ENCODE data around the gene PCDHGA5.

Gene PCDHGA5

DNA sequence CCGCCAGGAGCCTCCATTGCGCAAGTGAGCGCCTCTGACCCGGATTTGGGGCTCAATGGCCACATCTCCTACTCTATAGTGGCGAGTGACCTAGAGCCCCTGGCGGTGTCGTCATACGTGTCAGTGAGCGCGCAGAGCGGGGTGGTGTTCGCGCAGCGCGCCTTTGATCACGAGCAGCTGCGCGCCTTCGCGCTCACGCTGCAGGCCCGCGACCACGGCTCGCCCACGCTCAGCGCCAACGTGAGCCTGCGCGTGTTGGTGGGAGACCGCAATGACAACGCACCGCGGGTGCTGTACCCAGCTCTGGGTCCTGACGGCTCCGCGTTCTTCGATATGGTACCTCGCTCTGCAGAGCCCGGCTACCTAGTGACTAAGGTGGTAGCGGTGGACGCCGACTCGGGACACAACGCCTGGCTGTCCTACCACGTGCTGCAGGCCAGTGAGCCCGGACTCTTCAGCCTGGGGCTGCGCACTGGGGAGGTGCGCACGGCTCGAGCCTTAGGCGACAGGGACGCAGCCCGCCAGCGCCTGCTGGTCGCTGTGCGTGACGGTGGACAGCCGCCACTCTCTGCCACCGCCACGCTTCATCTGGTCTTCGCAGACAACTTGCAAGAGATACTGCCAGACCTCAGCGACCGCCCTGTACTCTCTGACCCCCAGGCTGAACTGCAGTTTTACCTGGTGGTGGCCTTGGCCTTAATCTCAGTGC is 45.8 kb downstream of the PCDHGA5 start:
- Histone ChIP-seq H3K14ac (ENCODE audit: low read length) (no peak overlapping the region), H2BK15ac (ENCODE audit: low read length) (no peak overlapping the region), H4K91ac (ENCODE audit: low read depth, low read length, poor library complexity) (no peak overlapping the region), H3K9me3 (replicated peaks in 1 of 2; ENCODE audit: control insufficient read depth in 2 of 2, insufficient read depth in 1 of 2, low read depth in 1 of 2, low read length in 2 of 2) (peaks cover 51 to 93% of the 10 kb centered on the region in 2 donors), H3K4me2 (ENCODE audit: insufficient read depth, low read length, poor library complexity, severe bottlenecking) (no peak overlapping the region), H3K27me3 (ENCODE audit: control insufficient read depth in 3 of 3, insufficient read depth in 3 of 3, low read depth in 1 of 3, low read length in 3 of 3) (no peaks in the 10 kb centered on the region), H3K79me1 (ENCODE audit: low read depth, low read length) (no peaks in the 10 kb centered on the region), H3K4ac (ENCODE audit: low read length) (no peak overlapping the region), H2BK5ac (ENCODE audit: low read length) (no peak overlapping the region), H3K18ac (ENCODE audit: low read length) (no peak overlapping the region), H3K4me3 (ENCODE audit: low read length in 2 of 2) (no peak overlapping the region), H3K36me3 (replicated peaks in 1 of 2; ENCODE audit: control insufficient read depth in 2 of 2, insufficient read depth in 2 of 2, low read length in 2 of 2) (peaks cover 17 to 35% of the 10 kb centered on the region in 2 donors), H3K27ac (replicated peaks; ENCODE audit: low read length) (no peak overlapping the region), H3K9ac (ENCODE audit: low read depth, low read length, poor library complexity) (no peak overlapping the region), H2BK120ac (ENCODE audit: low read depth, low read length) (no peak overlapping the region), H3K4me1 (ENCODE audit: control insufficient read depth in 2 of 2, insufficient read depth in 1 of 2, low read depth in 1 of 2, low read length in 2 of 2) (no peaks in the 10 kb centered on the region), H2BK12ac (ENCODE audit: low read length) (no peak overlapping the region), H3K23ac (ENCODE audit: low read depth, low read length, poor library complexity) (no peak overlapping the region), H2AK5ac (ENCODE audit: low read depth, low read length) (no peak overlapping the region), H4K8ac (ENCODE audit: low read depth, low read length) (no peak overlapping the region), H2AFZ (ENCODE audit: low read length) (no peak overlapping the region)
- DNase-seq (ENCODE audit: low spot score), result no peak
- no CpG with 5 or more reads among the region's 64 CpGs for WGBS, 2 donors (ENCODE audit: extremely low coverage in 2 of 2, insufficient read length in 2 of 2, insufficient replicate concordance in 1 of 2)

DNA sequence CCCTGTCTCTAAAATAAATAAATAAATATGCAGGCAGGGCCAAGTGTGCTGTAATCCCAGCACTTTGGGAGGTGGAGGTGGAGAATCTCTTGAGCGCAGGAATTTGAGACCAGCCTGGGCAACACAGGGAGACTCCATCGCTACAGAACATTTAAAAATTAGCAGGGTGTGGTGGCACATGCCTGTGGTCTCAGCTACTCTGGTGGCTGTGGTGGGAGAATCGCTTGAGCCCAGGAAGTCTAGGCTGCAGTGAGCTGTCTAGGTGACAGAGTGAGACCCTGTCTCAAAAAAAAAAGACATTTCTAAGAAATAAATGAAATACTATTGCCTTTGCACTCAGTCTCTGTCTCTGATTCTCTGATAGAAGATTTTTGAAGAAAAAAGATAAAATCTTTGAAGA is 47.6 kb downstream of the PCDHGA5 start:
- no peak overlapping the region for H3K4me3 ChIP-seq (ENCODE audit: low read length in 2 of 2)
- no peak overlapping the region for H4K8ac ChIP-seq (ENCODE audit: low read depth, low read length)

DNA sequence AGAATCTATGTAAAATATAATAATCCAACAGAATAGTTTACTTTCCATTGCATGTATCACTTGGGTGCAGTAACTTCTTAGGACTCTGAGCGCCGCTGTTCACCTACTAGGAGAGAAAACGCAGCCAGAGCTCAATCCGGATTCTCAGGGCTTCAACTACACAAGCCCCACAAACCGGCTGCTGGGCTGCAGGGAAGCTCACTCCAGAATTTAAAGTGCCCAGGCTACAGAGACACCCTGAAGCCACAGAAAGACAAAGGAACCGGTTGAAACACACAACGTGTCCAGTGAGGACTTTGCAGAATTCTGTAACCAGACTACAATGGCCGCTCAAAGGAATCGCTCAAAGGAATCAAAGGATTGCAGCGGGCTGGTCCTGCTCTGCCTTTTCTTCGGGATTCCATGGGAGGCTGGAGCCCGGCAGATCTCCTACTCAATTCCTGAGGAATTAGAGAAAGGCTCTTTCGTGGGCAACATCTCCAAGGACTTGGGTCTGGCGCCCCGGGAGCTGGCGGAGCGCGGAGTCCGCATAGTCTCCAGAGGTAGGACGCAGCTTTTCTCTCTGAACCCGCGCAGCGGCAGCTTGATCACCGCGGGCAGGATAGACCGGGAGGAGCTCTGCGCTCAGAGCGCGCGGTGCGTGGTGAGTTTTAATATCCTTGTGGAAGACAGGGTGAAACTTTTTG is 49.0 kb downstream of the PCDHGA5 start, which contains the start of gene PCDHGA10:
Gene PCDHGA10 (plus strand): TSS at position 134 of the 686 bp plus-strand sequence. CDS start 189 bp downstream, at position 323.
- DNase-seq (ENCODE audit: low spot score), result peak; percentile 18
- Histone ChIP-seq H3K4me3 (ENCODE audit: low read length in 2 of 2) (peak within 1 kb of the TSS; percentile 49 to 70), H3K14ac (ENCODE audit: low read length) (no peak within 1 kb of the TSS), H4K91ac (ENCODE audit: low read depth, low read length, poor library complexity) (no peak within 1 kb of the TSS), H2BK15ac (ENCODE audit: low read length) (no peak within 1 kb of the TSS), H3K4me1 (ENCODE audit: control insufficient read depth in 2 of 2, insufficient read depth in 1 of 2, low read depth in 1 of 2, low read length in 2 of 2) (no peaks in the 10 kb centered on the region), H3K4me2 (ENCODE audit: insufficient read depth, low read length, poor library complexity, severe bottlenecking) (no peak within 1 kb of the TSS), H3K36me3 (replicated peaks in 1 of 2; ENCODE audit: control insufficient read depth in 2 of 2, insufficient read depth in 2 of 2, low read length in 2 of 2) (peaks cover 18 to 51% of the 10 kb centered on the region in 2 donors), H3K27ac (replicated peaks; ENCODE audit: low read length) (no peak within 1 kb of the TSS), H3K9me3 (replicated peaks in 1 of 2; ENCODE audit: control insufficient read depth in 2 of 2, insufficient read depth in 1 of 2, low read depth in 1 of 2, low read length in 2 of 2) (peaks cover 49 to 96% of the 10 kb centered on the region in 2 donors), H4K8ac (ENCODE audit: low read depth, low read length) (no peak within 1 kb of the TSS), H3K9ac (ENCODE audit: low read depth, low read length, poor library complexity) (no peak within 1 kb of the TSS), H3K79me1 (ENCODE audit: low read depth, low read length) (no peaks in the 10 kb centered on the region), H3K18ac (ENCODE audit: low read length) (no peak within 1 kb of the TSS), H2BK12ac (ENCODE audit: low read length) (no peak within 1 kb of the TSS), H2BK120ac (ENCODE audit: low read depth, low read length) (no peak within 1 kb of the TSS), H3K27me3 (ENCODE audit: control insufficient read depth in 3 of 3, insufficient read depth in 3 of 3, low read depth in 1 of 3, low read length in 3 of 3) (no peaks in the 10 kb centered on the region), H2AFZ (ENCODE audit: low read length) (peak within 1 kb of the TSS; percentile 75), H2BK5ac (ENCODE audit: low read length) (no peak within 1 kb of the TSS), H3K23ac (ENCODE audit: low read depth, low read length, poor library complexity) (no peak within 1 kb of the TSS), H3K4ac (ENCODE audit: low read length) (no peak within 1 kb of the TSS), H2AK5ac (ENCODE audit: low read depth, low read length) (no peak within 1 kb of the TSS)
- no CpG with 5 or more reads among the region's 31 CpGs for WGBS, 2 donors (ENCODE audit: extremely low coverage in 2 of 2, insufficient read length in 2 of 2, insufficient replicate concordance in 1 of 2)

More for the DNA sequence above, 47.6 kb downstream of the PCDHGA5 start:
- H2AK5ac ChIP-seq (ENCODE audit: low read depth, low read length), result no peak overlapping the region
- no peak overlapping the region for H3K27ac ChIP-seq (replicated peaks; ENCODE audit: low read length)
- no peaks in the 10 kb centered on the region for H3K79me1 ChIP-seq (ENCODE audit: low read depth, low read length)
- H2BK15ac ChIP-seq (ENCODE audit: low read length), result no peak overlapping the region
- H2AFZ ChIP-seq (ENCODE audit: low read length), result no peak overlapping the region
- H3K14ac ChIP-seq (ENCODE audit: low read length), result no peak overlapping the region
- H3K9me3 ChIP-seq (replicated peaks in 1 of 2; ENCODE audit: control insufficient read depth in 2 of 2, insufficient read depth in 1 of 2, low read depth in 1 of 2, low read length in 2 of 2), result peaks cover 49 to 93% of the 10 kb centered on the region in 2 donors
- H2BK12ac ChIP-seq (ENCODE audit: low read length), result no peak overlapping the region
- H3K4me1 ChIP-seq (ENCODE audit: control insufficient read depth in 2 of 2, insufficient read depth in 1 of 2, low read depth in 1 of 2, low read length in 2 of 2), result no peaks in the 10 kb centered on the region
- DNase-seq (ENCODE audit: low spot score), result no peak
- H3K4ac ChIP-seq (ENCODE audit: low read length), result no peak overlapping the region
- H4K91ac ChIP-seq (ENCODE audit: low read depth, low read length, poor library complexity), result no peak overlapping the region
- peaks cover 18 to 44% of the 10 kb centered on the region in 2 donors for H3K36me3 ChIP-seq (replicated peaks in 1 of 2; ENCODE audit: control insufficient read depth in 2 of 2, insufficient read depth in 2 of 2, low read length in 2 of 2)
- WGBS, 2 donors (ENCODE audit: extremely low coverage in 2 of 2, insufficient read length in 2 of 2, insufficient replicate concordance in 1 of 2), result no CpG with 5 or more reads among the region's 3 CpGs
- no peak overlapping the region for H2BK120ac ChIP-seq (ENCODE audit: low read depth, low read length)
- H3K4me2 ChIP-seq (ENCODE audit: insufficient read depth, low read length, poor library complexity, severe bottlenecking), result no peak overlapping the region
- no peak overlapping the region for H2BK5ac ChIP-seq (ENCODE audit: low read length)
- H3K23ac ChIP-seq (ENCODE audit: low read depth, low read length, poor library complexity), result no peak overlapping the region
- no peaks in the 10 kb centered on the region for H3K27me3 ChIP-seq (ENCODE audit: control insufficient read depth in 3 of 3, insufficient read depth in 3 of 3, low read depth in 1 of 3, low read length in 3 of 3)
- no peak overlapping the region for H3K18ac ChIP-seq (ENCODE audit: low read length)
- no peak overlapping the region for H3K9ac ChIP-seq (ENCODE audit: low read depth, low read length, poor library complexity)

DNA sequence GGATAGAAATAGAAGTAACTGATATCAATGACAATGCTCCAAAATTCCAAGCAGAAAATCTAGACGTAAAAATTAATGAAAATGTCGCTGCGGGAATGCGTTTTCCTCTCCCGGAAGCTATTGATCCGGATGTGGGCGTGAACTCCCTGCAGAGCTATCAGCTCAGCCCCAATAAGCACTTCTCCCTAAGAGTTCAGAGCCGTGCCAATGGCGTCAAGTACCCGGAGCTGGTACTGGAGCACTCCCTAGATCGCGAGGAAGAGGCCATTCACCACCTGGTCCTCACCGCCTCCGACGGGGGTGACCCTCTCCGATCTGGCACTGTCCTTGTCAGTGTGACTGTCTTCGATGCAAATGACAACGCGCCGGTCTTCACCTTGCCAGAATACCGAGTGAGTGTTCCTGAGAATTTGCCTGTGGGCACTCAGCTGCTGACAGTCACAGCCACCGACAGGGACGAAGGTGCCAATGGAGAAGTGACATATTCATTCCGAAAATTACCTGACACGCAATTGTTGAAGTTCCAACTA is 49.6 kb downstream of the PCDHGA5 start:
- Histone ChIP-seq H4K91ac (ENCODE audit: low read depth, low read length, poor library complexity) (no peak overlapping the region), H2BK5ac (ENCODE audit: low read length) (no peak overlapping the region), H3K4ac (ENCODE audit: low read length) (no peak overlapping the region), H2AFZ (ENCODE audit: low read length) (peak overlapping the region; percentile 75), H4K8ac (ENCODE audit: low read depth, low read length) (no peak overlapping the region), H2BK120ac (ENCODE audit: low read depth, low read length) (no peak overlapping the region), H3K9ac (ENCODE audit: low read depth, low read length, poor library complexity) (no peak overlapping the region), H3K4me3 (ENCODE audit: low read length in 2 of 2) (peak overlapping the region; percentile 49 to 70), H3K27me3 (ENCODE audit: control insufficient read depth in 3 of 3, insufficient read depth in 3 of 3, low read depth in 1 of 3, low read length in 3 of 3) (no peaks in the 10 kb centered on the region), H3K4me1 (ENCODE audit: control insufficient read depth in 2 of 2, insufficient read depth in 1 of 2, low read depth in 1 of 2, low read length in 2 of 2) (no peaks in the 10 kb centered on the region), H2BK12ac (ENCODE audit: low read length) (no peak overlapping the region), H3K23ac (ENCODE audit: low read depth, low read length, poor library complexity) (no peak overlapping the region), H3K9me3 (replicated peaks in 1 of 2; ENCODE audit: control insufficient read depth in 2 of 2, insufficient read depth in 1 of 2, low read depth in 1 of 2, low read length in 2 of 2) (peaks cover 54 to 96% of the 10 kb centered on the region in 2 donors), H3K18ac (ENCODE audit: low read length) (no peak overlapping the region), H3K14ac (ENCODE audit: low read length) (no peak overlapping the region), H3K27ac (replicated peaks; ENCODE audit: low read length) (no peak overlapping the region), H2AK5ac (ENCODE audit: low read depth, low read length) (no peak overlapping the region), H3K79me1 (ENCODE audit: low read depth, low read length) (no peaks in the 10 kb centered on the region), H2BK15ac (ENCODE audit: low read length) (no peak overlapping the region), H3K4me2 (ENCODE audit: insufficient read depth, low read length, poor library complexity, severe bottlenecking) (no peak overlapping the region), H3K36me3 (replicated peaks in 1 of 2; ENCODE audit: control insufficient read depth in 2 of 2, insufficient read depth in 2 of 2, low read length in 2 of 2) (peaks cover 21 to 53% of the 10 kb centered on the region in 2 donors)
- WGBS, 2 donors (ENCODE audit: extremely low coverage in 2 of 2, insufficient read length in 2 of 2, insufficient replicate concordance in 1 of 2), result no CpG with 5 or more reads among the region's 25 CpGs
- no peak for DNase-seq (ENCODE audit: low spot score)

Measured in neuronal stem cell (in vitro differentiated cells).